Heart left ventricle (tissue), 16 donors: ENCODE measurements around the gene ZNF737. TPM values are rescaled to one million over a fixed set of nuclear protein-coding genes. Genes with fewer than 3 reads are reported as not detected.
"Not testable (repeated sequence)": the region's sequence is repeated elsewhere in the genome, so short reads cannot be mapped to it uniquely, and the experiment has no call there.

Experiments used
- ATAC-seq, 4 donors: fragments of 200-7000 bp; cut with Tn5 transposase; one replicate each; pipeline ENCODE4 v1.9.1; 2020 to 2022; ENCODE audit warnings: moderate library complexity in 4 of 4, mild to moderate bottlenecking in 3 of 4, moderate number of reproducible peaks in 1 of 4
- DNase-seq, 5 donors: peaks; one replicate each; pipeline ENCODE4 v3.0.0-alpha.2; 2020
- H3K27ac ChIP-seq, 12 donors: fragments of 200-600 bp; sonication (generic) in 4 of 12; one replicate each; pipeline versions ENCODE4 v1.5.0 to v1.8.0; 2016 to 2022; ENCODE audit warnings: mild to moderate bottlenecking in 2 of 12
- H3K27me3 ChIP-seq, 9 donors: fragments of 200-600 bp; sonication (generic) in 2 of 9; one replicate each; pipeline versions ENCODE4 v1.5.1 to v1.8.0; 2016 to 2022; ENCODE audit warnings: mild to moderate bottlenecking in 3 of 9
- H3K36me3 ChIP-seq, 9 donors: fragments of 200-600 bp; sonication (generic) in 2 of 9; one replicate each; pipeline versions ENCODE4 v1.5.0 to v1.8.0; 2018 to 2022; ENCODE audit warnings: mild to moderate bottlenecking in 2 of 9
- H3K4me1 ChIP-seq, 12 donors: fragments of 200-600 bp; sonication (generic) in 4 of 12; one replicate each; pipeline versions ENCODE4 v1.5.0 to v1.8.0; 2016 to 2022; ENCODE audit warnings: mild to moderate bottlenecking in 3 of 12
- H3K4me3 ChIP-seq, 12 donors: fragments of 200-600 bp; sonication (generic) in 4 of 12; one replicate each; pipeline versions ENCODE4 v1.5.0 to v1.8.0; 2017 to 2022; ENCODE audit warnings: mild to moderate bottlenecking in 9 of 12, moderate library complexity in 4 of 12
- H3K9me3 ChIP-seq, 12 donors: fragments of 200-600 bp; sonication (generic) in 4 of 12; one replicate each; pipeline versions ENCODE4 v1.5.0 to v1.8.0; 2016 to 2022; ENCODE audit warnings: mild to moderate bottlenecking in 1 of 12
- POLR2A ChIP-seq, 2 donors: fragments of 450-650 bp; IDR thresholded peaks; one replicate each; pipeline ENCODE4 v1.6.1; 2017; ENCODE audit warnings: antibody characterized with exemption in 2 of 2, mild to moderate bottlenecking in 2 of 2, moderate library complexity in 2 of 2
- WGBS, 4 donors: extraction: QIAGEN DNeasy Blood & Tissue Kit in 2 of 4; methylation state at CpG; one replicate each; pipeline versions ENCODE4 v1.1.5 to v1.1.7; 2013 to 2018; 5-methylcytosine and 5-hydroxymethylcytosine counted together
- intact Hi-C, 10 donors: fragments of 100-400 bp; cut with DNase I; formaldehyde crosslinking; loops; one replicate each; pipeline versions ENCODE4 v1.11.1 to v1.14.2; 2022
- long read RNA-seq, 3 donors: library from polyadenylated mRNA; unstranded; transcript quantifications; one replicate each; pipeline ENCODE4 v2.0.0, GENCODE V29; 2020 to 2021
- polyA plus RNA-seq, 2 donors: library from polyadenylated mRNA; stranded (reverse); fragments of 200-250 nt; gene quantifications; one replicate each; pipeline ENCODE4 v1.2.3, GENCODE V29; 2013
- total RNA-seq, 9 donors: library from RNA; depleted of rRNA in 2 of 9; stranded (reverse); fragments of >200 nt in 2 of 9; fragmentation: NEBNext Ultra II Directional in 3 of 9; extraction: Animal tissue kit (Norgen Biotek cat#: 25700) in 3 of 9; gene quantifications; one replicate each; pipeline versions ENCODE4 v1.1.0 to v1.2.4, GENCODE V29; 2016 to 2023
- TF ChIP-seq, protein P1 (sequence below), 12 donors: fragments of 200-600 bp; sonication (generic) in 4 of 12; IDR thresholded peaks; one replicate each; pipeline versions ENCODE4 v1.5.0 to v1.8.0; 2018 to 2022; ENCODE audit warnings: antibody characterized with exemption in 12 of 12, mild to moderate bottlenecking in 5 of 12
- donor health status: ischemic (EF 13 %, LVEDD 7.1; RV severe dilation, severe dysfunction).
- donor health status: healthy with polysubstance abuse.
- donor health status: DM: no; HTN: yes; CAD: no.
- donor health status: DM: no; HTN: no; CAD: no.
- donor health status: ischemic (EF 25% LVEDD 6.9; RV normal size, moderate dysfunction).
- donor health status: ischemic (EF 25% LVEDD 5.7; RV mildly dilated, moderate dysfunction).
- donor health status: healthy.
- donor health status: DM: yes; HTN: yes; CAD: no.
- donor health status: ischemic (EF 35%, LVEDD 5.7; RV mildly dilated, moderate dysfunction).
- donor health status: nonischemic (EF 11% LVEDD 7.7; RV severe dilation, severe dysfunction).
- donor health status: DM: yes; HTN: yes; CAD: no.
- donor health status: PGD.
- donor health status: ischemic (EF 29% LVEDD 5.4; RV normal size, mild dysfunction).
- donor health status: nonischemic (EF 23%, LVEDD 6.1; RV moderate dilation, normal function).

The ZNF737 gene
- total RNA-seq = 1 to 10 TPM; 2.7 to 8.8 (median 5.3) TPM
- polyA plus RNA-seq = 1 to 10 TPM; 2.1 to 3.5 TPM
- long read RNA-seq, donor 1, partial matches to known transcripts = 0 of 1 reads
- long read RNA-seq, donor 1, other reads (novel, unspliced or antisense) = 1 of 1 reads
- long read RNA-seq, donor 2, partial matches to known transcripts = 0 of 3 reads
- long read RNA-seq, donor 2, other reads (novel, unspliced or antisense) = 1 of 3 reads
- long read RNA-seq, donor 3, partial matches to known transcripts = 0 of 4 reads
- long read RNA-seq, donor 3, other reads (novel, unspliced or antisense) = 3 of 4 reads

DNA sequence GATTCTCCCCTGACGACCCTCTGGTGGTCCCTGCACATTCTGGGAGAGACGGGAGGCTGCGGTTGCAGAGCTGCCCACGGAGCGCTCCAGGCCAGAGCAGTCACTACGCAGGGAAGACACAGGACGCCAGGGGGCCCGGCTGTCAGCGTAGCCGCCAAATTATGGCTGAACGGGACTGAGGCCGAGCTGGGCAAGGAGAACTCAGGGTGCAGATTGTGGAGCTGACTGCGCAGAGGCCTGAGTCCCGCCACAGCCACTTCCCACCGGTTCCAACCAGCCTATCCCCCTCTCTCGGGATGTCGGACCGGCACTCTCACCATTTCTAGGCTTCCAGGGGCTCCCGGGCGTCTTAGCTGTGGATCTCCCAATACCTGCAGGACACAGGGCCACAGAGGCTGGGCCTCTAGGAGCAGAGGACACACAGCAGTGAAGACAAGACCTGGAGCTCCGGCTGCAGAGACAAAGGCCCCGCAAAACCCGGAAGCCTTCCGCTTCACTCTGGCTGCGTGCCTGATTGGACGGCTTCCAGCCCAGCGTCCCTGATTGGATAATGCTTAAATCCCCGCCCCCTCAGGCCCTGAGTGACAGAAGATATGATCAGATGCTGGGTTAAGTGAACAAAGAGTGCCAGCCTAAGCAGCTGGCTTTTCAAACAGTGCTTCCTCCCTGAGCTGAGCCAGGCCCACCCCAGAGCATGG is at the start of gene ZNF737:
TSS of gene ZNF737 (minus strand) at position 461 of the 698 bp plus-strand sequence. CDS start at position 320, 141 bp downstream.
- H3K4me1 ChIP-seq = peaks cover 0 to 17% (median 7%) of the 10 kb centered on the region in 12 donors
- TF ChIP-seq, protein P1, sequence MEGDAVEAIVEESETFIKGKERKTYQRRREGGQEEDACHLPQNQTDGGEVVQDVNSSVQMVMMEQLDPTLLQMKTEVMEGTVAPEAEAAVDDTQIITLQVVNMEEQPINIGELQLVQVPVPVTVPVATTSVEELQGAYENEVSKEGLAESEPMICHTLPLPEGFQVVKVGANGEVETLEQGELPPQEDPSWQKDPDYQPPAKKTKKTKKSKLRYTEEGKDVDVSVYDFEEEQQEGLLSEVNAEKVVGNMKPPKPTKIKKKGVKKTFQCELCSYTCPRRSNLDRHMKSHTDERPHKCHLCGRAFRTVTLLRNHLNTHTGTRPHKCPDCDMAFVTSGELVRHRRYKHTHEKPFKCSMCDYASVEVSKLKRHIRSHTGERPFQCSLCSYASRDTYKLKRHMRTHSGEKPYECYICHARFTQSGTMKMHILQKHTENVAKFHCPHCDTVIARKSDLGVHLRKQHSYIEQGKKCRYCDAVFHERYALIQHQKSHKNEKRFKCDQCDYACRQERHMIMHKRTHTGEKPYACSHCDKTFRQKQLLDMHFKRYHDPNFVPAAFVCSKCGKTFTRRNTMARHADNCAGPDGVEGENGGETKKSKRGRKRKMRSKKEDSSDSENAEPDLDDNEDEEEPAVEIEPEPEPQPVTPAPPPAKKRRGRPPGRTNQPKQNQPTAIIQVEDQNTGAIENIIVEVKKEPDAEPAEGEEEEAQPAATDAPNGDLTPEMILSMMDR (IDR thresholded peaks at IDR 0.05) = peak in 10 of 12 donors; percentile 17 to 57 (median 38)
- peak in 1 of 2 donors; percentile 77 for TF ChIP-seq POLR2A (IDR thresholded peaks at IDR 0.05)
- peak within 1 kb of the TSS; percentile 51 to 94 (median 89) for H3K27ac ChIP-seq
- intact Hi-C loops = loop anchor here in 7 of 10 donors (2.0 to 10.0 kb wide), 7 partner anchors 89 to 359 kb away; partner anchors contain the start of genes ZNF626 (in 4 of the 7), ZNF66 (in 2 of the 7) and ZNF85 (in 2 of the 7)
- H3K9me3 ChIP-seq = peaks cover 0 to 47% (median 1%) of the 10 kb centered on the region in 12 donors
- WGBS, 4 donors = 0 to 1% (median 0%) methylated on average over 3 to 28 of the region's 28 CpGs
- H3K36me3 ChIP-seq = peaks cover 0 to 16% (median 3%) of the 10 kb centered on the region in 9 donors
- DNase-seq (peak; percentile 96 to 98 (median 97)), ATAC-seq (peak; percentile 95 to 99 (median 98))
- peak within 1 kb of the TSS; percentile 46 to 87 (median 70) for H3K4me3 ChIP-seq
- no peaks in the 10 kb centered on the region for H3K27me3 ChIP-seq

DNA sequence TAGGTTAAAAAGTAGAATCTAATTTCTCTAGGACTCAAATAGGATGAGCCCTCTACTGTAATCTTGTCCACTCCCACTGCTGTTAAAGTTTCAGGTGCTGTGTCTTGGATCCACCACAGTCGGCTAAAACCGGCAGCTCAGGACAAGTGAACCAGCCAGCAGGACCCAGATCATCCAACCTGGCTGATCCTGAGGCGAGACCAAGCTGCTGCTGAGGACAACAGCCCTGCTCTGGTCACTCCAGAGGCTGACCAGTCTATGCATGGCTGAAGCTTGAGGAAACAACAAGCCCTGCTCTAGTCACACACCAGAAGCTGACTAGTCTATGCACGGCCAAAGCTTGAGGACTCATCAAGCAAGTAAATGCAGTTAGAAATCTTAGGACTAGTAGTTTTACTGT is 49.4 kb upstream of the ZNF737 start:
- H3K4me1 ChIP-seq, H3K27ac ChIP-seq, H3K36me3 ChIP-seq, H3K27me3 ChIP-seq, DNase-seq, H3K4me3 ChIP-seq, ATAC-seq: not testable (repeated sequence)
- intact Hi-C loops = loop anchor here in 2 of 10 donors (5.0 kb wide), 1 partner anchor 87 kb away; no protein-coding TSS in a partner anchor
- peaks cover 0 to 48% (median 13%) of the 10 kb centered on the region in 12 donors for H3K9me3 ChIP-seq
- 80 to 96% (median 86%) methylated on average over 4 of the region's 4 CpGs for WGBS, 4 donors

- Histone ChIP-seq H3K4me3 (peak overlapping the region in 5 of 12 donors; percentile 12 to 51 (median 38)), H3K27ac (peak overlapping the region in 1 of 12 donors; percentile 9), H3K4me1 (peaks cover 0 to 7% (median 0%) of the 10 kb centered on the region in 12 donors), H3K27me3 (no peaks in the 10 kb centered on the region), H3K9me3 (peaks cover 0 to 54% (median 7%) of the 10 kb centered on the region in 12 donors), H3K36me3 (no peaks in the 10 kb centered on the region)
- 33 to 43% (median 42%) methylated on average over 5 of the region's 5 CpGs for WGBS, 4 donors
- DNase-seq (no peak), ATAC-seq (no peak)
- TF ChIP-seq, protein P1 (IDR thresholded peaks at IDR 0.05) = no peak
- no peak for TF ChIP-seq POLR2A (IDR thresholded peaks at IDR 0.05)
- intact Hi-C loops = no loop called here
These were observed 47.2 kb upstream of the ZNF737 start for GRCh38 chr19:20612711-20613316.

GRCh38 chr19:20611866-20612265 is 46.3 kb upstream of the ZNF737 start:
- intact Hi-C loops = no loop called here
- Histone ChIP-seq H3K9me3 (peaks cover 0 to 51% (median 3%) of the 10 kb centered on the region in 12 donors), H3K36me3 (no peaks in the 10 kb centered on the region), H3K27ac (peak overlapping the region in 1 of 12 donors; percentile 9), H3K4me1 (peaks cover 0 to 7% (median 0%) of the 10 kb centered on the region in 12 donors), H3K4me3 (peak overlapping the region in 5 of 12 donors; percentile 12 to 51 (median 38)), H3K27me3 (no peaks in the 10 kb centered on the region)
- ATAC-seq (no peak), DNase-seq (no peak)
- 75 to 85% (median 77%) methylated on average over 6 of the region's 6 CpGs for WGBS, 4 donors
- no peak for TF ChIP-seq POLR2A (IDR thresholded peaks at IDR 0.05)
- TF ChIP-seq, protein P1 (IDR thresholded peaks at IDR 0.05) = no peak
